HUES64 (cell line): Measurements from ENCODE around the gene FUT3.
"Not testable (repeated sequence)": the region's sequence is repeated elsewhere in the genome, so short reads cannot be mapped to it uniquely, and the experiment has no call there.

Experiments
- H3K27ac ChIP-seq: 2 replicates; pipeline ENCODE4 v1.7.0; 2013; ENCODE audit warnings: low read depth, low read length, inconsistent platforms
- H3K27me3 ChIP-seq: 2 replicates; pipeline ENCODE4 v1.6.1; 2013; ENCODE audit warnings: mild to moderate bottlenecking, low read length; ENCODE audit not compliant: insufficient read depth
- H3K36me3 ChIP-seq: 2 replicates; pipeline ENCODE4 v1.6.1; 2013; ENCODE audit warnings: mild to moderate bottlenecking, low read length; ENCODE audit not compliant: insufficient read depth
- H3K4me1 ChIP-seq: 2 replicates; pipeline ENCODE4 v1.6.1; 2013; ENCODE audit warnings: mild to moderate bottlenecking, low read length, moderate library complexity; ENCODE audit not compliant: insufficient read depth
- H3K4me3 ChIP-seq: 2 replicates; pipeline ENCODE4 v1.5.1; 2013; ENCODE audit warnings: mild to moderate bottlenecking, low read length, moderate library complexity
- H3K9ac ChIP-seq: 2 replicates; pipeline ENCODE4 v1.6.1; 2013; ENCODE audit warnings: mild to moderate bottlenecking, low read depth, low read length
- H3K9me3 ChIP-seq: 2 replicates; pipeline ENCODE4 v1.6.1; 2013; ENCODE audit warnings: low read depth, low read length; ENCODE audit not compliant: insufficient read depth
- WGBS: fragments of 150-250, 120-280 bp; methylation state at CpG from one replicate; pipeline ENCODE4 v1.1.7; 2013; ENCODE audit warnings: missing lambda C conversion rate; 5-methylcytosine and 5-hydroxymethylcytosine counted together

The FUT3 gene

GRCh38 chr19:5892772-5893275, 41.6 kb upstream of the FUT3 start:
- no peak overlapping the region for H3K9ac ChIP-seq
- WGBS: 74% methylated on average over 15 of the region's 15 CpGs
- no peaks in the 10 kb centered on the region for H3K27me3 ChIP-seq
- H3K4me3 ChIP-seq: no peak overlapping the region
- no peaks in the 10 kb centered on the region for H3K4me1 ChIP-seq
- H3K9me3 ChIP-seq: no peaks in the 10 kb centered on the region
- H3K36me3 ChIP-seq: peaks cover 22% of the 10 kb centered on the region
- H3K27ac ChIP-seq: no peak overlapping the region

- no peaks in the 10 kb centered on the region for H3K4me1 ChIP-seq
- no peaks in the 10 kb centered on the region for H3K9me3 ChIP-seq
- 41% methylated on average over 47 of the region's 48 CpGs for WGBS
- no peaks in the 10 kb centered on the region for H3K27me3 ChIP-seq
- H3K4me3 ChIP-seq: no peak overlapping the region
- H3K9ac ChIP-seq: no peak overlapping the region
- H3K36me3 ChIP-seq: peaks cover 22% of the 10 kb centered on the region
- H3K27ac ChIP-seq: no peak overlapping the region
Measured at GRCh38 chr19:5891938-5892771, 40.9 kb upstream of the FUT3 start.

GRCh38 chr19:5891572-5891937, 40.3 kb upstream of the FUT3 start:
- no peaks in the 10 kb centered on the region for H3K9me3 ChIP-seq
- no peaks in the 10 kb centered on the region for H3K27me3 ChIP-seq
- H3K9ac ChIP-seq: no peak overlapping the region
- no peak overlapping the region for H3K4me3 ChIP-seq
- H3K36me3 ChIP-seq: peaks cover 18% of the 10 kb centered on the region
- no peaks in the 10 kb centered on the region for H3K4me1 ChIP-seq
- H3K27ac ChIP-seq: no peak overlapping the region
- WGBS: 77% methylated on average over 4 of the region's 4 CpGs

GRCh38 chr19:5890099-5890498, 38.9 kb upstream of the FUT3 start:
- no peaks in the 10 kb centered on the region for H3K4me1 ChIP-seq
- no peaks in the 10 kb centered on the region for H3K27me3 ChIP-seq
- no peak overlapping the region for H3K27ac ChIP-seq
- 74% methylated on average over 10 of the region's 10 CpGs for WGBS
- H3K9ac ChIP-seq: no peak overlapping the region
- H3K9me3 ChIP-seq: no peaks in the 10 kb centered on the region
- no peak overlapping the region for H3K4me3 ChIP-seq
- H3K36me3 ChIP-seq: peaks cover 4% of the 10 kb centered on the region; the same call in 1 of the 2 replicates

- H3K9me3 ChIP-seq: no peaks in the 10 kb centered on the region
- H3K4me1 ChIP-seq: no peaks in the 10 kb centered on the region
- no peak overlapping the region for H3K4me3 ChIP-seq
- no peak overlapping the region for H3K9ac ChIP-seq
- H3K36me3 ChIP-seq: no peaks in the 10 kb centered on the region
- WGBS: 82% methylated on average over 17 of the region's 17 CpGs
- H3K27me3 ChIP-seq: no peaks in the 10 kb centered on the region
- no peak overlapping the region for H3K27ac ChIP-seq
Measured at GRCh38 chr19:5889288-5889971, 38.2 kb upstream of the FUT3 start.

- H3K27ac ChIP-seq, H3K4me3 ChIP-seq, H3K9ac ChIP-seq, H3K36me3 ChIP-seq, H3K27me3 ChIP-seq, H3K4me1 ChIP-seq, H3K9me3 ChIP-seq: not testable (repeated sequence)
- 84% methylated on average over 11 of the region's 11 CpGs for WGBS
Measured at GRCh38 chr19:5884065-5884811, 33.0 kb upstream of the FUT3 start.

GRCh38 chr19:5883157-5883873, 32.1 kb upstream of the FUT3 start:
- H3K4me3 ChIP-seq, H3K9ac ChIP-seq, H3K27me3 ChIP-seq, H3K4me1 ChIP-seq, H3K27ac ChIP-seq, H3K36me3 ChIP-seq, H3K9me3 ChIP-seq: not testable (repeated sequence)
- WGBS: 88% methylated on average over 10 of the region's 13 CpGs

- Histone ChIP-seq H3K27me3 (no peaks in the 10 kb centered on the region), H3K27ac (no peak overlapping the region), H3K36me3 (no peaks in the 10 kb centered on the region), H3K4me3 (no peak overlapping the region), H3K4me1 (peaks cover 3% of the 10 kb centered on the region; the same call in 1 of the 2 replicates), H3K9ac (no peak overlapping the region), H3K9me3 (no peaks in the 10 kb centered on the region)
- WGBS: 81% methylated on average over 9 of the region's 9 CpGs
Measured at GRCh38 chr19:5882421-5882968, 31.2 kb upstream of the FUT3 start.

- H3K4me3 ChIP-seq: no peak overlapping the region
- H3K4me1 ChIP-seq: peaks cover 3% of the 10 kb centered on the region; the same call in 1 of the 2 replicates
- 66% methylated on average over 16 of the region's 19 CpGs for WGBS
- no peak overlapping the region for H3K9ac ChIP-seq
- H3K36me3 ChIP-seq: no peaks in the 10 kb centered on the region
- no peaks in the 10 kb centered on the region for H3K27me3 ChIP-seq
- no peak overlapping the region for H3K27ac ChIP-seq
- H3K9me3 ChIP-seq: no peaks in the 10 kb centered on the region
Measured at GRCh38 chr19:5881543-5882299, 30.5 kb upstream of the FUT3 start.

- H3K27me3 ChIP-seq: no peaks in the 10 kb centered on the region
- 37% methylated on average over 15 of the region's 15 CpGs for WGBS
Measured at GRCh38 chr19:5880604-5881078, 29.4 kb upstream of the FUT3 start.

More at GRCh38 chr19:5880604-5881078, 29.4 kb upstream of the FUT3 start:
- Histone ChIP-seq H3K4me3 (no peak overlapping the region), H3K9ac (no peak overlapping the region), H3K9me3 (no peaks in the 10 kb centered on the region), H3K27ac (no peak overlapping the region), H3K36me3 (no peaks in the 10 kb centered on the region), H3K4me1 (peaks cover 3% of the 10 kb centered on the region; the same call in 1 of the 2 replicates)
